Endodermal cell (in vitro differentiated cells): Measurements from ENCODE around the gene EIF4A3. TPM values are rescaled to one million over a fixed set of nuclear protein-coding genes. Genes with fewer than 3 reads are reported as not detected.

Experiments used
- DNase-seq: peaks from one replicate; pipeline ENCODE4 v3.0.0-alpha.2; 2017
- H3K27ac ChIP-seq: 2 replicates; pipeline ENCODE4 v1.5.1; 2013; ENCODE audit warnings: mild to moderate bottlenecking, low read depth, low read length, moderate library complexity
- H3K27me3 ChIP-seq: 2 replicates; pipeline ENCODE4 v1.6.1; 2013; ENCODE audit warnings: mild to moderate bottlenecking, low read length, moderate library complexity; ENCODE audit not compliant: insufficient read depth, control insufficient read depth, poor library complexity, severe bottlenecking
- H3K36me3 ChIP-seq: 2 replicates; pipeline ENCODE4 v1.7.0; 2013; ENCODE audit warnings: mild to moderate bottlenecking, low read length, moderate library complexity; ENCODE audit not compliant: control insufficient read depth, insufficient read depth
- H3K4me1 ChIP-seq: one replicate; pipeline ENCODE4 v1.7.0; 2013; ENCODE audit warnings: low read length; ENCODE audit not compliant: control insufficient read depth, insufficient read depth
- H3K4me3 ChIP-seq: 2 replicates; pipeline ENCODE4 v1.5.1; 2013; ENCODE audit warnings: mild to moderate bottlenecking, low read length, moderate library complexity
- H3K9ac ChIP-seq: 2 replicates; pipeline ENCODE4 v1.6.1; 2013; ENCODE audit warnings: mild to moderate bottlenecking, low read length, moderate library complexity; ENCODE audit not compliant: poor library complexity, severe bottlenecking; ENCODE audit errors: extremely low read depth
- H3K9me3 ChIP-seq: 2 replicates; pipeline ENCODE4 v1.6.1; 2013; ENCODE audit warnings: mild to moderate bottlenecking, low read length, moderate library complexity; ENCODE audit not compliant: control insufficient read depth
- H3K27ac Mint-ChIP-seq: 2 replicates; pipeline ENCODE4 v1.8.0; 2020; ENCODE audit warnings: mixed read lengths
- H3K27me3 Mint-ChIP-seq: 2 replicates; pipeline ENCODE4 v1.8.0; 2021; ENCODE audit warnings: mild to moderate bottlenecking, mixed read lengths; ENCODE audit not compliant: insufficient read depth
- H3K36me3 Mint-ChIP-seq: 2 replicates; pipeline ENCODE4 v1.8.0; 2020; ENCODE audit warnings: low read depth, mixed read lengths
- H3K4me1 Mint-ChIP-seq: 2 replicates; pipeline ENCODE4 v1.8.0; 2020; ENCODE audit warnings: mixed read lengths
- H3K4me3 Mint-ChIP-seq: 2 replicates; pipeline ENCODE4 v1.8.0; 2020; ENCODE audit warnings: mild to moderate bottlenecking, moderate library complexity, mixed read lengths
- H3K9me3 Mint-ChIP-seq: 2 replicates; pipeline ENCODE4 v1.8.0; 2020; ENCODE audit warnings: mild to moderate bottlenecking, mixed read lengths
- WGBS, 2 experiments: methylation state at CpG; one replicate each; pipeline versions ENCODE4 v1.1.5 to v1.1.7; 2013; ENCODE audit warnings: missing lambda C conversion rate in 2 of 2, mixed read lengths in 1 of 2; ENCODE audit not compliant: insufficient coverage in 1 of 2, insufficient read length in 1 of 2; 5-methylcytosine and 5-hydroxymethylcytosine counted together
- total RNA-seq, 2 donors: library from RNA; stranded (reverse); fragmentation: NEBNext Ultra II Directional in 1 of 2; extraction: Animal tissue kit (Norgen Biotek cat#: 25700) in 1 of 2; gene quantifications; 2 replicates in 1 of 2; 3 replicates in 1 of 2; pipeline ENCODE4 v1.2.1, GENCODE V29; 2021
- TF ChIP-seq, protein P1 (sequence below): fragments of 200-600 bp; sonication (generic); conservative IDR thresholded peaks from 2 replicates; pipeline ENCODE4 v1.5.0; 2021; ENCODE audit warnings: antibody characterized with exemption, mild to moderate bottlenecking

EIF4A3 gene
- total RNA-seq, 2 donors from 2014 or later: 107 to 110 TPM

DNA sequence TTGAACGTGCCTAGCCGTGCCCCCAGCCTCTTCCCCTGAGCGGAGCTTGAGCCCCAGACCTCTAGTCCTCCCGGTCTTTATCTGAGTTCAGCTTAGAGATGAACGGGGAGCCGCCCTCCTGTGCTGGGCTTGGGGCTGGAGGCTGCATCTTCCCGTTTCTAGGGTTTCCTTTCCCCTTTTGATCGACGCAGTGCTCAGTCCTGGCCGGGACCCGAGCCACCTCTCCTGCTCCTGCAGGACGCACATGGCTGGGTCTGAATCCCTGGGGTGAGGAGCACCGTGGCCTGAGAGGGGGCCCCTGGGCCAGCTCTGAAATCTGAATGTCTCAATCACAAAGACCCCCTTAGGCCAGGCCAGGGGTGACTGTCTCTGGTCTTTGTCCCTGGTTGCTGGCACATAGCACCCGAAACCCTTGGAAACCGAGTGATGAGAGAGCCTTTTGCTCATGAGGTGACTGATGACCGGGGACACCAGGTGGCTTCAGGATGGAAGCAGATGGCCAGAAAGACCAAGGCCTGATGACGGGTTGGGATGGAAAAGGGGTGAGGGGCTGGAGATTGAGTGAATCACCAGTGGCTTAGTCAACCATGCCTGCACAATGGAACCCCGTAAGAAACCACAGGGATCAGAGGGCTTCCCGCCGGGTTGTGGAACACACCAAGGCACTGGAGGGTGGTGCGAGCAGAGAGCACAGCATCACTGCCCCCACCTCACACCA, 44.8 kb downstream of the EIF4A3 start:
- H3K9ac ChIP-seq: peak overlapping the region; percentile 76
- H3K27ac ChIP-seq: peak overlapping the region; percentile 96
- Mint-ChIP-seq H3K4me3 (peak overlapping the region; percentile 75), H3K4me1 (peaks cover 16% of the 10 kb centered on the region), H3K27me3 (peaks cover 7% of the 10 kb centered on the region), H3K36me3 (no peaks in the 10 kb centered on the region), H3K27ac (peak overlapping the region; percentile 94), H3K9me3 (no peaks in the 10 kb centered on the region)
- no peaks in the 10 kb centered on the region for H3K4me1 ChIP-seq
- H3K27me3 ChIP-seq: no peaks in the 10 kb centered on the region
- H3K36me3 ChIP-seq: no peaks in the 10 kb centered on the region
- no peaks in the 10 kb centered on the region for H3K9me3 ChIP-seq
- DNase-seq: no peak
- peak overlapping the region; percentile 88 for H3K4me3 ChIP-seq
- TF ChIP-seq, protein P1, sequence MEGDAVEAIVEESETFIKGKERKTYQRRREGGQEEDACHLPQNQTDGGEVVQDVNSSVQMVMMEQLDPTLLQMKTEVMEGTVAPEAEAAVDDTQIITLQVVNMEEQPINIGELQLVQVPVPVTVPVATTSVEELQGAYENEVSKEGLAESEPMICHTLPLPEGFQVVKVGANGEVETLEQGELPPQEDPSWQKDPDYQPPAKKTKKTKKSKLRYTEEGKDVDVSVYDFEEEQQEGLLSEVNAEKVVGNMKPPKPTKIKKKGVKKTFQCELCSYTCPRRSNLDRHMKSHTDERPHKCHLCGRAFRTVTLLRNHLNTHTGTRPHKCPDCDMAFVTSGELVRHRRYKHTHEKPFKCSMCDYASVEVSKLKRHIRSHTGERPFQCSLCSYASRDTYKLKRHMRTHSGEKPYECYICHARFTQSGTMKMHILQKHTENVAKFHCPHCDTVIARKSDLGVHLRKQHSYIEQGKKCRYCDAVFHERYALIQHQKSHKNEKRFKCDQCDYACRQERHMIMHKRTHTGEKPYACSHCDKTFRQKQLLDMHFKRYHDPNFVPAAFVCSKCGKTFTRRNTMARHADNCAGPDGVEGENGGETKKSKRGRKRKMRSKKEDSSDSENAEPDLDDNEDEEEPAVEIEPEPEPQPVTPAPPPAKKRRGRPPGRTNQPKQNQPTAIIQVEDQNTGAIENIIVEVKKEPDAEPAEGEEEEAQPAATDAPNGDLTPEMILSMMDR: no peak
- WGBS, 2 experiments: 31 to 33% methylated on average over 16 to 21 of the region's 21 CpGs

DNA sequence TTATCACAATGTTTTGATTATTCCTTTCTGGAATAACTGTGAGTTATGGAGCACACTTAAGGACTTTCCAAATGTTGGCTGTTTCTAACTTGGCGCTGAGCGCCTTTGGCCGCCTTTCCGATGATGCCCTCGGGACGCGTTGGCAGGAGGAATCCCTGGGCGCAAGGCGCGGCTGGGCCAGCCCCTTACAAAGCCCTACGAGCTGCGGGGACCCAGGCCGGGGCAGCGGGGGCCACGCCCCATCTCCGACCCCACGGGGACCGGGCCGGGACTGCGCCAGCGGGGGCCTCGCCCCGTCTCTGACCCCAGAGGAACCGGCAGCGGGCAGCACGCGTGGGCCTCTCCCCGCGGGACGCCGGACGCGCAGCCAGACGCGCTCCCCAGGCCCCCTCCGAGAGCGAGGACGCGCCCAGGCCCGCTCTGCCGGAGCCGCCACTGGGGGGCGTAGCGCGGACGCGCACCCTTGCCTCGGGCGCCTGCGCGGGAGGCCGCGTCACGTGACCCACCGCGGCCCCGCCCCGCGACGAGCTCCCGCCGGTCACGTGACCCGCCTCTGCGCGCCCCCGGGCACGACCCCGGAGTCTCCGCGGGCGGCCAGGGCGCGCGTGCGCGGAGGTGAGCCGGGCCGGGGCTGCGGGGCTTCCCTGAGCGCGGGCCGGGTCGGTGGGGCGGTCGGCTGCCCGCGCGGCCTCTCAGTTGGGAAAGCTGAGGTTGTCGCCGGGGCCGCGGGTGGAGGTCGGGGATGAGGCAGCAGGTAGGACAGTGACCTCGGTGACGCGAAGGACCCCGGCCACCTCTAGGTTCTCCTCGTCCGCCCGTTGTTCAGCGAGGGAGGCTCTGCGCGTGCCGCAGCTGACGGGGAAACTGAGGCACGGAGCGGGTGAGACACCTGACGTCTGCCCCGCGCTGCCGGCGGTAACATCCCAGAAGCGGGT, 45.6 kb downstream of the EIF4A3 start, which contains the start of gene GAA:
Gene GAA, plus strand, starts transcription at position 571 of the 935 bp plus-strand sequence. CDS start 3,006 bp downstream, outside the sequence.
- peak within 1 kb of the TSS; percentile 76 for H3K9ac ChIP-seq
- H3K4me1 Mint-ChIP-seq: peaks cover 16% of the 10 kb centered on the region
- no peaks in the 10 kb centered on the region for H3K9me3 Mint-ChIP-seq
- peak within 1 kb of the TSS; percentile 94 for H3K27ac Mint-ChIP-seq
- 0 to 1% methylated on average over 44 to 114 of the region's 114 CpGs for WGBS, 2 experiments
- H3K9me3 ChIP-seq: no peaks in the 10 kb centered on the region
- no peaks in the 10 kb centered on the region for H3K4me1 ChIP-seq
- H3K27me3 Mint-ChIP-seq: peaks cover 7% of the 10 kb centered on the region
- peak within 1 kb of the TSS; percentile 88 for H3K4me3 ChIP-seq
- peak within 1 kb of the TSS; percentile 96 for H3K27ac ChIP-seq
- TF ChIP-seq, protein P1: peak; percentile 96
- H3K36me3 ChIP-seq: no peaks in the 10 kb centered on the region
- peak within 1 kb of the TSS; percentile 75 for H3K4me3 Mint-ChIP-seq
- H3K27me3 ChIP-seq: no peaks in the 10 kb centered on the region
- no peaks in the 10 kb centered on the region for H3K36me3 Mint-ChIP-seq
- DNase-seq: peak; percentile 97

DNA sequence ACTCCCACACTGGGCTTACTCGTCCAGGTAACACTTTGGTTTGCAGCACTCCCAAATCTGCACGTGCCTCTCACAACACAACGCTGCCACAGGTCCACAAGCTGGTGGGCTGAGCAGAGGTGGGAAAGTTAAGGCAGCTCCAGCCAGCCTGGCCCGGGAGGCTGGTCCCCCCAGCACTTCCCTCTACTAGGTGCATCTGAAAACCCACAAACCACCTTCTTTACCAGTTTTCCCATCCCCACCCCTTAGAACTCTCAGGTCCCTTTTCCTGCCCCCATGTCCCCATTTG, 46.9 kb downstream of the EIF4A3 start:
- H3K4me1 Mint-ChIP-seq: peaks cover 16% of the 10 kb centered on the region
- H3K4me3 ChIP-seq: no peak overlapping the region
- no peak overlapping the region for H3K4me3 Mint-ChIP-seq
- H3K27me3 ChIP-seq: no peaks in the 10 kb centered on the region
- no peaks in the 10 kb centered on the region for H3K36me3 Mint-ChIP-seq
- no peak overlapping the region for H3K9ac ChIP-seq
- H3K9me3 ChIP-seq: no peaks in the 10 kb centered on the region
- peaks cover 7% of the 10 kb centered on the region for H3K27me3 Mint-ChIP-seq
- H3K27ac ChIP-seq: no peak overlapping the region
- no peaks in the 10 kb centered on the region for H3K4me1 ChIP-seq
- no peak for DNase-seq
- H3K36me3 ChIP-seq: no peaks in the 10 kb centered on the region
- no peak overlapping the region for H3K27ac Mint-ChIP-seq
- 92 to 100% methylated on average over 4 of the region's 4 CpGs for WGBS, 2 experiments
- TF ChIP-seq, protein P1: no peak
- no peaks in the 10 kb centered on the region for H3K9me3 Mint-ChIP-seq
